ENCODE data around the gene ISG20. TPM values are rescaled to one million over a fixed set of nuclear protein-coding genes. Genes with fewer than 3 reads are reported as not detected.

The ISG20 gene
- polyA plus RNA-seq, 1 experiment: 4.2 TPM

GRCh38 chr15:88644741-88645140 is 5.9 kb downstream of the ISG20 start:
- no peaks in the 10 kb centered on the region; the same call in 1 of the 2 replicates for H3K36me3 ChIP-seq (ENCODE audit: control insufficient read depth, insufficient read depth, low read length)
- CTCF ChIA-PET: interaction anchor here (1.4 kb wide), 1 partner anchor 12 kb away, joined by 7 read pairs; no protein-coding TSS in a partner anchor
- TF ChIP-seq CTCF (IDR thresholded peaks at IDR 0.05; ENCODE audit: insufficient read depth, low read depth, low read length): no peak
- DNase-seq (ENCODE audit: low read depth): no peak
- no peak overlapping the region for H3K4me3 ChIP-seq (ENCODE audit: low read depth, low read length)
- H3K27me3 ChIP-seq (ENCODE audit: control insufficient read depth, insufficient read depth, low read length): no peaks in the 10 kb centered on the region
- POLR2A ChIA-PET: no interaction called here

GRCh38 chr15:88645171-88646087 is 6.6 kb downstream of the ISG20 start:
- POLR2A ChIA-PET: no interaction called here
- Histone ChIP-seq H3K4me3 (ENCODE audit: low read depth, low read length) (no peak overlapping the region), H3K36me3 (ENCODE audit: control insufficient read depth, insufficient read depth, low read length) (no peaks in the 10 kb centered on the region; the same call in 1 of the 2 replicates), H3K27me3 (ENCODE audit: control insufficient read depth, insufficient read depth, low read length) (no peaks in the 10 kb centered on the region)
- DNase-seq (ENCODE audit: low read depth): no peak
- CTCF ChIA-PET: interaction anchor here (1.4 kb wide), 1 partner anchor 12 kb away, joined by 7 read pairs; no protein-coding TSS in a partner anchor
- no peak for TF ChIP-seq CTCF (IDR thresholded peaks at IDR 0.05; ENCODE audit: insufficient read depth, low read depth, low read length)

- CTCF ChIA-PET: interaction anchor here (1.4 kb wide), 1 partner anchor 11 kb away, joined by 7 read pairs; no protein-coding TSS in a partner anchor
- Histone ChIP-seq H3K27me3 (ENCODE audit: control insufficient read depth, insufficient read depth, low read length) (no peaks in the 10 kb centered on the region), H3K36me3 (ENCODE audit: control insufficient read depth, insufficient read depth, low read length) (no peaks in the 10 kb centered on the region; the same call in 1 of the 2 replicates), H3K4me3 (ENCODE audit: low read depth, low read length) (no peak overlapping the region)
- DNase-seq (ENCODE audit: low read depth): no peak
- POLR2A ChIA-PET: no interaction called here
- no peak for TF ChIP-seq CTCF (IDR thresholded peaks at IDR 0.05; ENCODE audit: insufficient read depth, low read depth, low read length)
Measured at GRCh38 chr15:88646088-88646405, 7.2 kb downstream of the ISG20 start.

- no peak for TF ChIP-seq CTCF (IDR thresholded peaks at IDR 0.05; ENCODE audit: insufficient read depth, low read depth, low read length)
- Histone ChIP-seq H3K27me3 (ENCODE audit: control insufficient read depth, insufficient read depth, low read length) (no peaks in the 10 kb centered on the region), H3K36me3 (ENCODE audit: control insufficient read depth, insufficient read depth, low read length) (no peaks in the 10 kb centered on the region), H3K4me3 (ENCODE audit: low read depth, low read length) (no peak overlapping the region)
- DNase-seq (ENCODE audit: low read depth): no peak
- ChIA-PET CTCF (no interaction called here), POLR2A (no interaction called here)
Measured at GRCh38 chr15:88646951-88647350, 8.1 kb downstream of the ISG20 start.

GRCh38 chr15:88647351-88648105 is 8.7 kb downstream of the ISG20 start:
- no peak for DNase-seq (ENCODE audit: low read depth)
- ChIA-PET POLR2A (no interaction called here), CTCF (no interaction called here)
- TF ChIP-seq CTCF (IDR thresholded peaks at IDR 0.05; ENCODE audit: insufficient read depth, low read depth, low read length): no peak
- Histone ChIP-seq H3K4me3 (ENCODE audit: low read depth, low read length) (no peak overlapping the region), H3K27me3 (ENCODE audit: control insufficient read depth, insufficient read depth, low read length) (no peaks in the 10 kb centered on the region), H3K36me3 (ENCODE audit: control insufficient read depth, insufficient read depth, low read length) (no peaks in the 10 kb centered on the region)

All from BJ (cell line).